GM18505 (cell line): Measurements from ENCODE around the gene MIGA2.
A peak's percentile ranks its signal among the peaks of the same experiment; 100 is the strongest.
"Not testable (repeated sequence)": the region's sequence is repeated elsewhere in the genome, so short reads cannot be mapped to it uniquely, and the experiment has no call there.

ENCODE experiments used
- ATAC-seq: cut with Tn5 transposase; IDR thresholded peaks from one replicate; pipeline ENCODE4 v1.9.1; 2021; ENCODE audit not compliant: unreplicated experiment
- POLR2A ChIP-seq: IDR thresholded peaks from 4 replicates; pipeline ENCODE4 v1.6.1; 2011; ENCODE audit warnings: borderline replicate concordance; ENCODE audit not compliant: insufficient read depth, insufficient read length; ENCODE audit errors: extremely low read depth

Gene MIGA2

GRCh38 chr9:129021091-129021490 lies 15.3 kb upstream of the MIGA2 start:
- TF ChIP-seq POLR2A = no peak
- ATAC-seq = peak; percentile 51

GRCh38 chr9:129022037-129022436 lies 14.4 kb upstream of the MIGA2 start:
- ATAC-seq = no peak

DNA sequence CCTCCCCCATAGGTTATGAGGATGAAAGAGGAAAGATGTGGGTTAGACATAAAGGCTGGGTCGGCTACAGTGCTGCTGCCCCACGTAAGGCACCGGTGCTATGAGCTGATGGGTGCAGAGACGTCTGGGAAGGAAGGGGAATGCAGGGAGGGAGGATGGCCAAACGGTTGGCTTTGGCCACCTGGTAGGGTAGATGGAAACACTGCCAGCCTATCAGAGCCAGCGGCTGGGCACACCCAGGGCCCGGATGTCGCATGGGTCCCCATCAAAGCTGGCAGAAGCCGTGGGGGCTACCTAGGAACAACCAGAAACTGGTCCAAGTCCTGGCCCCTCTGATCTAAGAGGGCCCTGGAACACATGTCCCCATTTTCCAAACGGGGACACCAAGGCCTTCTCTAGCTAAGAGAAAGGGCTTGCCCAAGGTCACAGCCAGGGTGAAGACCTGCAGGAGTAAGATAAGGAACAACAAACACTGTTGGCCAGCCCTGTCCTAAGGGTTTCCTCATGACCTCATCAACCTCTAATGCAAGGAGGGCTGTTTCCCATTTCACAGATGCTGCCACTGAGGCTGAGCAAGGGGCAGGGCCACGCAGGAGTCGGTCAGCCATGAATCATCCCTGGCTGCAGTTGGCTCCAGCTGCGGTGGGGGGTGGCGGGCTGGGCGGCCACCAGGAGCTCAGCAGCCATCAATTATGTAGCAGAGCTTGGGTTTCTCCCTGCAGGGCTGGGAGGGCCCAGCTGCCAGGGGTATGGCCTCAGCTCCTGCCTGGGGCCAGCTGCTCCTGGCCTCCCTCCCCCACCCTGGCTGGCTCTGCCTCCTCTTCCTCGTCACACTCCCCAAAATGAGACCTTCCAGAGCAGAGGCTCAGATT lies 13.2 kb upstream of the MIGA2 start:
- no peak for ATAC-seq
- no peak for TF ChIP-seq POLR2A

More at GRCh38 chr9:129022037-129022436, 14.4 kb upstream of the MIGA2 start:
- TF ChIP-seq POLR2A = no peak

GRCh38 chr9:129023908-129024233 lies 12.6 kb upstream of the MIGA2 start:
- no peak for ATAC-seq
- TF ChIP-seq POLR2A = no peak

- no peak for ATAC-seq
- TF ChIP-seq POLR2A = no peak
These were observed 9.8 kb upstream of the MIGA2 start for GRCh38 chr9:129026442-129027223.

DNA sequence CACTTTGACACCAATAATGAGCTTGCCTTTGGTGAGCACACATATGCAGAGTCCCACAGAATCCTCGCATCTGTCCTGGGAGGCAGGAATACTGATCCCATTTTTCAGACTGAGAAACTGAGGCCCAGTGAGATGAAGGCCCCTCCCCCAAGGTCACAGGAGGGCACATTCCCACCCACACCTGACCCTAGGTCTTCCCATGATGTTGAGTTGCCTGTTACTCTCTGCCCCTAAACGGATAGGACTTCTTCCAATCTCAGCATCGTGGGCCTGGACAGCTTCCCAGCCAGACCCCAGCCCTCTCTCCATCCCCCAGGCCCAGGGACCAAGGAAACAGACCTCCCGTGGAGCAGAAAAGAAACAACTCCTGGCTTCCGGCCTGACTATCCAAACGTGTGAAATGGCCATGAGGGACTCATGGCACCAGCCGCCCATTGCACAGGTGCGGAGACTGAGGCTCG lies 9.2 kb upstream of the MIGA2 start:
- ATAC-seq = no peak
- TF ChIP-seq POLR2A = no peak

GRCh38 chr9:129027685-129028191 lies 8.7 kb upstream of the MIGA2 start:
- ATAC-seq = peak; percentile 47
- no peak for TF ChIP-seq POLR2A

GRCh38 chr9:129028192-129028966 lies 8.0 kb upstream of the MIGA2 start, which contains the start of gene SH3GLB2:
Gene SH3GLB2 (minus strand): TSS chr9:129028331. CDS start chr9:129028154, 177 bp downstream.
- peak; percentile 80 for ATAC-seq
- no peak for TF ChIP-seq POLR2A

- TF ChIP-seq POLR2A = no peak
- ATAC-seq = no peak
These were observed 6.2 kb upstream of the MIGA2 start for GRCh38 chr9:129030191-129030590.

- no peak for ATAC-seq
- TF ChIP-seq POLR2A = no peak
These were observed 4.9 kb upstream of the MIGA2 start for GRCh38 chr9:129031514-129031913.

GRCh38 chr9:129032541-129033159 lies 3.8 kb upstream of the MIGA2 start:
- TF ChIP-seq POLR2A = no peak
- no peak for ATAC-seq

GRCh38 chr9:129033216-129033615 lies 3.2 kb upstream of the MIGA2 start:
- no peak for TF ChIP-seq POLR2A
- no peak for ATAC-seq

GRCh38 chr9:129035838-129036237 lies 588 bp upstream of the MIGA2 start:
- not testable (repeated sequence) for ATAC-seq
